H1 (cell line): ENCODE measurements around the gene LTBP1. TPM values are rescaled to one million over a fixed set of nuclear protein-coding genes. Genes with fewer than 3 reads are reported as not detected.
"Not testable (repeated sequence)": the region's sequence is repeated elsewhere in the genome, so short reads cannot be mapped to it uniquely, and the experiment has no call there.

Experiments
- CTCF ChIA-PET: fragments of 300-600 bp; sonication (Branson Sonifier 250); formaldehyde crosslinking; loops from one replicate; lab custom pipeline; 2021; ENCODE audit not compliant: partially characterized antibody; lab: Charles Lee
- POLR2A ChIA-PET: fragments of 300-600 bp; sonication (Branson Sonifier 250); formaldehyde crosslinking; loops from one replicate; lab custom pipeline; 2021; ENCODE audit warnings: inconsistent platforms; ENCODE audit not compliant: partially characterized antibody; lab: Charles Lee
- DNase-seq, 2 experiments: peaks; one replicate each; pipeline versions ENCODE4 v3.0.0 to v3.0.0-alpha.2; 2010 to 2022; ENCODE audit warnings: low spot score in 2 of 2, low read depth in 1 of 2, mixed read lengths in 1 of 2
- FAIRE-seq: peaks from 2 replicates; lab custom pipeline; 2011; peaks lifted over from hg19 to GRCh38; lab: Jason Lieb, UNC
- H2AFZ ChIP-seq: 2 replicates; pipeline ENCODE4 v1.8.1; 2012; ENCODE audit warnings: low read length, inconsistent platforms
- H2AK5ac ChIP-seq: 2 replicates; pipeline ENCODE4 v1.6.1; 2013; ENCODE audit warnings: low read depth, low read length
- H2BK120ac ChIP-seq: replicated peaks from 2 replicates; pipeline ENCODE3; 2013; ENCODE audit warnings: low read depth, low read length, inconsistent platforms
- H2BK12ac ChIP-seq: 2 replicates; pipeline ENCODE4 v1.6.1; 2013; ENCODE audit warnings: low read depth, low read length
- H2BK15ac ChIP-seq: 2 replicates; pipeline ENCODE4 v1.6.1; 2013; ENCODE audit warnings: low read length
- H2BK20ac ChIP-seq: 2 replicates; pipeline ENCODE4 v1.6.1; 2013; ENCODE audit warnings: low read length
- H2BK5ac ChIP-seq: 2 replicates; pipeline ENCODE4 v1.6.1; 2013; ENCODE audit warnings: low read depth, low read length
- H3K14ac ChIP-seq: 2 replicates; pipeline ENCODE4 v1.6.1; 2013; ENCODE audit warnings: inconsistent platforms; ENCODE audit not compliant: insufficient read length
- H3K18ac ChIP-seq: 2 replicates; pipeline ENCODE4 v1.6.1; 2013; ENCODE audit warnings: low read length; ENCODE audit errors: extremely low read depth
- H3K23ac ChIP-seq: 2 replicates; pipeline ENCODE4 v1.6.1; 2013; ENCODE audit warnings: inconsistent platforms; ENCODE audit not compliant: insufficient read length
- H3K23me2 ChIP-seq: 2 replicates; pipeline ENCODE4 v1.6.1; 2013; ENCODE audit warnings: low read depth, low read length
- H3K27ac ChIP-seq: 2 replicates; pipeline ENCODE4 v1.6.1; 2011; ENCODE audit warnings: low read depth, low read length, inconsistent platforms
- H3K27me3 ChIP-seq, 4 experiments: replicated peaks in 1 of 4; 1 replicate in 1 of 4; 2 replicates in 3 of 4; pipeline versions ENCODE4 v1.6.1 to v1.8.1; 2011 to 2013; ENCODE audit warnings: low read length in 3 of 4, mild to moderate bottlenecking in 3 of 4, inconsistent platforms in 2 of 4, mixed read lengths in 2 of 4, moderate library complexity in 1 of 4; ENCODE audit not compliant: control insufficient read depth in 3 of 4, insufficient read depth in 3 of 4; ENCODE audit errors: extremely low read depth in 1 of 4
- H3K36me3 ChIP-seq, 4 experiments: 2 replicates each; pipeline versions ENCODE4 v1.6.1 to v1.8.1; 2011 to 2013; ENCODE audit warnings: mild to moderate bottlenecking in 4 of 4, low read length in 3 of 4, moderate library complexity in 2 of 4, control low read depth in 1 of 4, inconsistent platforms in 1 of 4; ENCODE audit not compliant: insufficient read depth in 4 of 4, control insufficient read depth in 2 of 4
- H3K4ac ChIP-seq: replicated peaks from 2 replicates; pipeline ENCODE3; 2013; ENCODE audit warnings: low read length, low read depth, mixed read lengths, inconsistent platforms; ENCODE audit not compliant: insufficient read length
- H3K4me1 ChIP-seq, 4 experiments: replicated peaks in 1 of 4; 1 replicate in 1 of 4; 2 replicates in 3 of 4; pipeline versions ENCODE4 v1.6.1 to v1.8.1; 2011 to 2013; ENCODE audit warnings: low read length in 3 of 4, inconsistent platforms in 2 of 4, mixed read lengths in 1 of 4; ENCODE audit not compliant: insufficient read depth in 4 of 4, control insufficient read depth in 3 of 4
- H3K4me2 ChIP-seq, 2 experiments: 2 replicates each; pipeline versions ENCODE4 v1.6.1 to v1.8.1; 2011 to 2013; ENCODE audit warnings: low read depth in 2 of 2, low read length in 2 of 2, control low read depth in 1 of 2, inconsistent platforms in 1 of 2, mild to moderate bottlenecking in 1 of 2; ENCODE audit not compliant: insufficient read depth in 1 of 2
- H3K4me3 ChIP-seq, 4 experiments: fragments of 200-600, 300-600 bp in 1 of 4; sonication (generic), shearing (Covaris generic), sonication (Bioruptor Twin) in 1 of 4; 2 replicates each; pipeline versions ENCODE4 v1.5.1 to v1.8.1; 2011 to 2016; ENCODE audit warnings: low read length in 4 of 4, low read depth in 3 of 4, control low read depth in 2 of 4, inconsistent platforms in 2 of 4, mild to moderate bottlenecking in 2 of 4, mixed read lengths in 1 of 4, moderate library complexity in 1 of 4; ENCODE audit not compliant: insufficient read depth in 2 of 4; ENCODE audit errors: extremely low read depth in 1 of 4
- H3K56ac ChIP-seq: replicated peaks from 2 replicates; pipeline ENCODE3; 2013; ENCODE audit warnings: low read depth, mild to moderate bottlenecking, mixed read lengths, low read length, inconsistent platforms; ENCODE audit not compliant: insufficient read length
- H3K79me1 ChIP-seq: 2 replicates; pipeline ENCODE4 v1.6.1; 2013; ENCODE audit warnings: low read depth, low read length, control low read depth
- H3K79me2 ChIP-seq, 2 experiments: 2 replicates each; pipeline versions ENCODE4 v1.6.1 to v1.8.1; 2012 to 2013; ENCODE audit warnings: low read length in 2 of 2, mild to moderate bottlenecking in 2 of 2, inconsistent platforms in 1 of 2; ENCODE audit not compliant: insufficient read depth in 2 of 2, control insufficient read depth in 1 of 2
- H3K9ac ChIP-seq, 4 experiments: replicated peaks in 1 of 4; 1 replicate in 1 of 4; 2 replicates in 3 of 4; pipeline versions ENCODE4 v1.6.1 to v1.8.1; 2011 to 2013; ENCODE audit warnings: low read depth in 3 of 4, low read length in 3 of 4, control low read depth in 2 of 4, mild to moderate bottlenecking in 2 of 4, moderate library complexity in 2 of 4, inconsistent platforms in 1 of 4; ENCODE audit errors: extremely low read depth in 1 of 4
- H3K9me3 ChIP-seq, 2 experiments: 2 replicates each; pipeline versions ENCODE4 v1.6.1 to v1.8.1; 2012 to 2013; ENCODE audit warnings: mild to moderate bottlenecking in 2 of 2, moderate library complexity in 2 of 2, control low read depth in 1 of 2, inconsistent platforms in 1 of 2, low read depth in 1 of 2, low read length in 1 of 2, mixed read lengths in 1 of 2; ENCODE audit not compliant: insufficient read depth in 2 of 2
- H4K20me1 ChIP-seq, 2 experiments: replicated peaks in 1 of 2; 2 replicates each; pipeline versions ENCODE3 to v1.8.1; 2011 to 2013; ENCODE audit warnings: inconsistent platforms in 2 of 2, low read length in 2 of 2, mild to moderate bottlenecking in 1 of 2; ENCODE audit not compliant: insufficient read depth in 2 of 2, control insufficient read depth in 1 of 2
- H4K5ac ChIP-seq: 2 replicates; pipeline ENCODE4 v1.6.1; 2013; ENCODE audit warnings: low read length, low read depth, mixed read lengths, inconsistent platforms; ENCODE audit not compliant: insufficient read length
- H4K8ac ChIP-seq: 2 replicates; pipeline ENCODE4 v1.8.0; 2013; ENCODE audit warnings: mild to moderate bottlenecking, moderate library complexity, low read length, inconsistent platforms; ENCODE audit not compliant: insufficient read depth; ENCODE audit errors: extremely low read depth
- H4K91ac ChIP-seq: replicated peaks from 2 replicates; pipeline ENCODE3; 2013; ENCODE audit warnings: low read length, mixed read lengths, inconsistent platforms; ENCODE audit not compliant: insufficient read length
- WGBS, 2 experiments: shearing (Covaris generic) in 1 of 2; methylation state at CpG; one replicate each; pipeline versions ENCODE4 v1.1.6 to v1.1.7; 2013 to 2015; ENCODE audit warnings: low lambda C conversion rate in 2 of 2, mixed read lengths in 2 of 2, inconsistent platforms in 1 of 2, low coverage in 1 of 2, missing lambda C conversion rate in 1 of 2; ENCODE audit not compliant: insufficient replicate concordance in 2 of 2, insufficient coverage in 1 of 2, insufficient read length in 1 of 2; ENCODE audit errors: extremely low coverage in 1 of 2, missing lambda C conversion rate in 1 of 2; 5-methylcytosine and 5-hydroxymethylcytosine counted together
- polyA plus RNA-seq, 7 experiments: library from polyadenylated mRNA; depleted of rRNA in 3 of 7; stranded (reverse) in 5 of 7; unstranded in 2 of 7; fragments of >200 nt in 5 of 7; fragments of 200-250 nt in 2 of 7; gene quantifications; 1 replicate in 5 of 7; 2 replicates in 1 of 7; 4 replicates in 1 of 7; pipeline versions ENCODE4 v1.2.1 to v1.2.3, GENCODE V29; 2011 to 2013; ENCODE audit warnings: missing spikeins in 2 of 7, mixed read lengths in 2 of 7
- total RNA-seq: library from RNA; stranded (reverse); fragmentation: NEBNext Ultra II Directional; extraction: Animal tissue kit (Norgen Biotek cat#: 25700); gene quantifications from 2 replicates; pipeline ENCODE4 v1.2.1, GENCODE V29; 2021

The LTBP1 gene
- total and polyA plus RNA-seq, 2 of the 8 experiments (the other 6 are each of a cell fraction or from before 2014, with no cell fraction given) = 15.4 to 24.7 TPM

DNA sequence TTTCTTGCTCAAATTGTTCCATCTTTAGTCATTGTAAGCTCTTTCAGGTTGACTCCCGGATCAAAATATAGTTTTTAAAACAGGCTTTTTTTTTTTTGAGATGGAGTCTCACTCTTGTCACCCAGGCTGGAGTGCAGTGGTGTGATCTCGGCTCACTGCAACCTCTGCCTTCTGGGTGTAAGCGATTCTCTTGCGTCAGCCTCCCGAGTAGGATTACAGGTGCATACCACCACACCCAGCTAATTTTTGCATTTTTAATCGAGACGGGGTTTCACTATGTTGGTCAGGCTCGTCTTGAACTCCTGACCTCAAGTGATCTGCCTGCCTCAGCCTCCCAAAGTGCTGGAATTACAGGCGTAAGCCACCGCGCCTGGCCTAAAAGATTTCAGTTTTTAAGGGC is 106.0 kb downstream of the LTBP1 start:
- H3K14ac ChIP-seq, FAIRE-seq, H2BK12ac ChIP-seq, H4K91ac ChIP-seq, POLR2A ChIA-PET, H2BK20ac ChIP-seq, H3K4me2 ChIP-seq, H3K56ac ChIP-seq, H2AFZ ChIP-seq, H3K23ac ChIP-seq, H3K4me1 ChIP-seq, H3K79me1 ChIP-seq, H4K8ac ChIP-seq, H2BK15ac ChIP-seq, H3K27ac ChIP-seq, H3K79me2 ChIP-seq, H3K27me3 ChIP-seq, H2BK5ac ChIP-seq, H2AK5ac ChIP-seq, H3K18ac ChIP-seq, DNase-seq, H2BK120ac ChIP-seq, H3K23me2 ChIP-seq, H3K36me3 ChIP-seq, H4K20me1 ChIP-seq, H3K4ac ChIP-seq, H4K5ac ChIP-seq, H3K4me3 ChIP-seq, H3K9me3 ChIP-seq: not testable (repeated sequence)
- CTCF ChIA-PET = interaction anchor here (0.6 to 0.8 kb wide), 3 partner anchors 14 to 989 kb away, joined by 3 to 5 read pairs (median 3); no protein-coding TSS in a partner anchor
- 90% methylated on average over 11 of the region's 11 CpGs; no CpG with 5 or more reads in 1 of the 2 experiments for WGBS, 2 experiments
- peak overlapping the region in 1 of 4 experiments; percentile 34; a peak in 1 of 7 replicates for H3K9ac ChIP-seq
